Fibroblast of gingiva (primary cell): ENCODE results near the gene SIK3.
A peak's percentile ranks its signal among the peaks of the same experiment; 100 is the strongest.
"Not testable (repeated sequence)": the region's sequence is repeated elsewhere in the genome, so short reads cannot be mapped to it uniquely, and the experiment has no call there.

Source experiments
- DNase-seq: peaks from one replicate; pipeline ENCODE4 v3.0.0-alpha.2; 2011; ENCODE audit warnings: low read depth

Gene SIK3

GRCh38 chr11:116840224-116840745, 257.9 kb downstream of the SIK3 start:
- DNase-seq: peak; percentile 23

GRCh38 chr11:116838321-116839084, 259.7 kb downstream of the SIK3 start:
- DNase-seq: no peak

GRCh38 chr11:116837231-116838091, 260.8 kb downstream of the SIK3 start, which contains the start of gene APOA1:
TSS of gene APOA1 (minus strand) at chr11:116837622. CDS start at chr11:116837387, 235 bp downstream.
- no peak for DNase-seq

GRCh38 chr11:116836632-116836991, 261.6 kb downstream of the SIK3 start:
- no peak for DNase-seq

- peak; percentile 97 for DNase-seq
Observed at GRCh38 chr11:116835791-116836631, 262.2 kb downstream of the SIK3 start.

- DNase-seq: no peak
Observed at GRCh38 chr11:116835042-116835772, 263.0 kb downstream of the SIK3 start.

- not testable (repeated sequence) for DNase-seq
Observed at GRCh38 chr11:116834535-116835041, 263.6 kb downstream of the SIK3 start.

- no peak for DNase-seq
Observed at GRCh38 chr11:116833816-116834534, 264.3 kb downstream of the SIK3 start.

GRCh38 chr11:116833491-116833815, 264.8 kb downstream of the SIK3 start:
- DNase-seq: no peak

- DNase-seq: no peak
Observed at GRCh38 chr11:116832350-116833290, 265.6 kb downstream of the SIK3 start.

- no peak for DNase-seq
Observed at GRCh38 chr11:116831790-116832349, 266.4 kb downstream of the SIK3 start.

- DNase-seq: no peak
Observed at GRCh38 chr11:116830184-116830912, 267.9 kb downstream of the SIK3 start.

- peak; percentile 67 for DNase-seq
Observed at GRCh38 chr11:116829525-116830183, 268.6 kb downstream of the SIK3 start, which contains the start of gene APOC3. TSS of gene APOC3 (plus strand) at chr11:116829907. CDS start at chr11:116830583, 676 bp downstream.

GRCh38 chr11:116828632-116829524, 269.4 kb downstream of the SIK3 start:
- no peak for DNase-seq

GRCh38 chr11:116827461-116827860, 270.8 kb downstream of the SIK3 start:
- no peak for DNase-seq

- no peak for DNase-seq
Observed at GRCh38 chr11:116826751-116827431, 271.3 kb downstream of the SIK3 start.
